Testis (tissue), 2 donors: ENCODE measurements around the gene GNPDA2.

ENCODE experiments used
- CTCF ChIP-seq, 3 experiments: fragments of 450-650 bp in 2 of 3; fragments of 200-600 bp in 1 of 3; sonication (generic) in 1 of 3; IDR thresholded peaks; one replicate each; pipeline ENCODE4 v1.5.1; 2016 to 2019; ENCODE audit warnings: antibody characterized with exemption in 3 of 3, mild to moderate bottlenecking in 2 of 3, moderate library complexity in 1 of 3
- POLR2A ChIP-seq: fragments of 450-650 bp; IDR thresholded peaks from one replicate; pipeline ENCODE4 v1.6.1; 2017; ENCODE audit warnings: antibody characterized with exemption, mild to moderate bottlenecking, moderate library complexity

GRCh38 chr4:44679060-44679459 is 47.3 kb downstream of the GNPDA2 start:
- TF ChIP-seq CTCF (IDR thresholded peaks at IDR 0.05) (no peak), POLR2A (no peak)
